HepG2 (cell line): ENCODE measurements around the gene RERE.

Experiments
- CEBPB ChIP-seq: IDR thresholded peaks from 2 replicates; pipeline ENCODE4 v1.6.1; 2011; ENCODE audit warnings: low read depth, low read length, improper control_type of control experiment, borderline replicate concordance
- CTCF ChIP-seq: sonication (generic); formaldehyde crosslinking; IDR thresholded peaks from 2 replicates; pipeline ENCODE4 v1.5.0; 2020; ENCODE audit warnings: mild to moderate bottlenecking, missing genetic modification reagents, moderate library complexity
- ELK4 ChIP-seq: sonication (generic); formaldehyde crosslinking; IDR thresholded peaks from 2 replicates; pipeline ENCODE4 v1.9.0; 2021; ENCODE audit warnings: missing genetic modification reagents, borderline replicate concordance
- EP300 ChIP-seq, 3 experiments: sonication (generic) in 1 of 3; formaldehyde crosslinking in 1 of 3; IDR thresholded peaks; 2 replicates each; pipeline versions ENCODE4 v1.5.1 to v1.6.1; 2011 to 2020; ENCODE audit warnings: low read depth in 2 of 3, low read length in 2 of 3, borderline replicate concordance in 1 of 3, improper control_type of control experiment in 1 of 3, mild to moderate bottlenecking in 1 of 3, missing genetic modification reagents in 1 of 3, moderate library complexity in 1 of 3
- ETS1 ChIP-seq: sonication (generic); formaldehyde crosslinking; IDR thresholded peaks from 2 replicates; pipeline ENCODE4 v1.4.0; 2020; ENCODE audit warnings: missing genetic modification reagents
- FOXJ3 ChIP-seq: sonication (generic); formaldehyde crosslinking; IDR thresholded peaks from 2 replicates; pipeline ENCODE4 v1.4.0; 2020; ENCODE audit warnings: missing genetic modification reagents, mild to moderate bottlenecking, borderline replicate concordance
- JUN ChIP-seq: sonication (generic); formaldehyde crosslinking; IDR thresholded peaks from 2 replicates; pipeline ENCODE4 v1.4.0; 2020; ENCODE audit warnings: mild to moderate bottlenecking, missing genetic modification reagents
- LCORL ChIP-seq, 2 experiments: fragments of 450-650 bp in 1 of 2; sonication (generic) in 1 of 2; formaldehyde crosslinking in 1 of 2; IDR thresholded peaks; 2 replicates each; pipeline versions ENCODE4 v1.5.0 to v1.6.1; 2017 to 2020; ENCODE audit warnings: antibody characterized with exemption in 1 of 2, missing genetic modification reagents in 1 of 2
- NFE2L1 ChIP-seq: sonication (generic); formaldehyde crosslinking; IDR thresholded peaks from 2 replicates; pipeline ENCODE4 v1.4.0; 2020; ENCODE audit warnings: missing genetic modification reagents, mild to moderate bottlenecking, borderline replicate concordance
- NR2F2 ChIP-seq: IDR thresholded peaks from 2 replicates; pipeline ENCODE4 v1.6.1; 2012; ENCODE audit warnings: low read depth, inconsistent platforms, borderline replicate concordance
- TARDBP ChIP-seq: sonication (generic); formaldehyde crosslinking; IDR thresholded peaks from 2 replicates; pipeline ENCODE4 v1.8.0; 2022; ENCODE audit warnings: mild to moderate bottlenecking, missing genetic modification reagents
- YY1 ChIP-seq: IDR thresholded peaks from 2 replicates; pipeline ENCODE4 v1.6.1; 2011; ENCODE audit warnings: low read length, low read depth, moderate library complexity, mild to moderate bottlenecking; ENCODE audit not compliant: insufficient read depth, insufficient replicate concordance
- ZBTB20 ChIP-seq: sonication (generic); formaldehyde crosslinking; IDR thresholded peaks from 2 replicates; pipeline ENCODE4 v1.8.1; 2023; ENCODE audit warnings: missing genetic modification reagents, low read depth, mild to moderate bottlenecking, borderline replicate concordance

DNA sequence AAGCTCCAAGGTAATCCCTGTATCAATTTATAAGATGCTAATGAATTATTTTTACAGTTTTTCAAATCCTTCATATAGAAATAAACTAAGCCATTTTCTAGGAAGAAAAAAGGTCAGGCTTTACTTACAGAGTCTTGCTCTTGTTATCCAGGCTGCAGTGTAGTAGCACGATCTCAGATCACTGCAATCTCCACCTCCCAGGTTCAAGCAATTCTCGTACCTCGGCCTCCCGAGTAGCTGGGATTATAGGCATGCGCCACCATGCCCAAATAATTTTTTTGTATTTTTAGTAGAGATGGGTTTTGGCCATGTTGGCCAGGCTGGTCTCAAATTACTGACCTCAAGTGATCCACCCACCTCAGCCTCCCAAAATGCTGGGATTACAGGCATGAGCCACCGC lies 27.0 kb downstream of the RERE start:
- TF ChIP-seq TARDBP (CRISPR knock-in tag) (no peak), ELK4 (CRISPR knock-in tag) (no peak), JUN (CRISPR knock-in tag) (no peak), CTCF (CRISPR knock-in tag) (no peak), NFE2L1 (no peak), FOXJ3 (CRISPR knock-in tag) (no peak), CEBPB (no peak), EP300 (IDR thresholded peaks at IDR 0.05; ENCODE audit: low read depth in 2 of 2, low read length in 2 of 2) (no peak), EP300 (CRISPR knock-in tag; IDR thresholded peaks at IDR 0.05; ENCODE audit: borderline replicate concordance) (no peak), NR2F2 (no peak), ZBTB20 (CRISPR knock-in tag) (no peak), LCORL (IDR thresholded peaks at IDR 0.05) (no peak), LCORL (CRISPR knock-in tag; IDR thresholded peaks at IDR 0.05) (no peak), YY1 (no peak), ETS1 (CRISPR knock-in tag) (no peak)
